BE2C (cell line): ENCODE results near the gene METTL27.

Experiments
- DNase-seq: peaks from one replicate; pipeline ENCODE4 v3.0.0-alpha.2; 2020
- H3K27me3 ChIP-seq: fragments of 250-450 bp; sonication (Bioruptor Pico); 2 replicates; pipeline ENCODE4 v1.5.1; 2020; ENCODE audit warnings: mild to moderate bottlenecking
- H3K36me3 ChIP-seq: fragments of 250-450 bp; sonication (Bioruptor Pico); 2 replicates; pipeline ENCODE4 v1.5.1; 2020; ENCODE audit warnings: mild to moderate bottlenecking
- H3K4me1 ChIP-seq: fragments of 250-450 bp; sonication (Bioruptor Pico); 2 replicates; pipeline ENCODE4 v1.5.1; 2020
- H3K4me3 ChIP-seq: 2 replicates; pipeline ENCODE4 v1.5.1; 2011; ENCODE audit warnings: low read depth, low read length
- H3K9me3 ChIP-seq: fragments of 250-450 bp; sonication (Bioruptor Pico); 2 replicates; pipeline ENCODE4 v1.5.1; 2020
- CTCF ChIP-seq: IDR thresholded peaks from 2 replicates; pipeline ENCODE4 v1.5.1; 2012; ENCODE audit warnings: mild to moderate bottlenecking, low read depth, low read length

The METTL27 gene

GRCh38 chr7:73861305-73861704 is 19.0 kb upstream of the METTL27 start:
- Histone ChIP-seq H3K9me3 (no peaks in the 10 kb centered on the region), H3K36me3 (no peaks in the 10 kb centered on the region)
- DNase-seq = no peak

GRCh38 chr7:73860859-73861258 is 18.5 kb upstream of the METTL27 start, which contains the start of gene TMEM270:
Gene TMEM270 (plus strand): TSS chr7:73861159. CDS start chr7:73861195, 36 bp downstream.
- no peak for DNase-seq
- Histone ChIP-seq H3K9me3 (no peaks in the 10 kb centered on the region), H3K4me1 (0 out of 2 replicates have a peak, but pooled peaks cover 2% of the 10 kb centered on the region), H3K36me3 (no peaks in the 10 kb centered on the region), H3K27me3 (peaks cover 6% of the 10 kb centered on the region; the same call in 1 of the 2 replicates), H3K4me3 (no peak within 1 kb of the TSS)
- TF ChIP-seq CTCF = no peak

More at GRCh38 chr7:73861305-73861704, 19.0 kb upstream of the METTL27 start:
- Histone ChIP-seq H3K4me1 (0 out of 2 replicates have a peak, but pooled peaks cover 2% of the 10 kb centered on the region), H3K27me3 (peaks cover 6% of the 10 kb centered on the region; the same call in 1 of the 2 replicates), H3K4me3 (no peak overlapping the region)
- no peak for TF ChIP-seq CTCF

- H3K36me3 ChIP-seq = no peaks in the 10 kb centered on the region
- H3K4me3 ChIP-seq = no peak overlapping the region
- H3K9me3 ChIP-seq = no peaks in the 10 kb centered on the region
- no peaks in the 10 kb centered on the region for H3K4me1 ChIP-seq
- DNase-seq = no peak
- no peak for TF ChIP-seq CTCF
- peaks cover 12% of the 10 kb centered on the region for H3K27me3 ChIP-seq
Observed at GRCh38 chr7:73858807-73859206, 16.5 kb upstream of the METTL27 start.

- DNase-seq = no peak
- no peak for TF ChIP-seq CTCF
- no peak overlapping the region for H3K4me3 ChIP-seq
- no peaks in the 10 kb centered on the region for H3K4me1 ChIP-seq
- H3K9me3 ChIP-seq = no peaks in the 10 kb centered on the region
- H3K36me3 ChIP-seq = no peaks in the 10 kb centered on the region
- H3K27me3 ChIP-seq = peaks cover 12% of the 10 kb centered on the region
Observed at GRCh38 chr7:73856941-73857340, 14.6 kb upstream of the METTL27 start.

- Histone ChIP-seq H3K27me3 (peaks cover 12% of the 10 kb centered on the region), H3K4me1 (no peaks in the 10 kb centered on the region), H3K4me3 (no peak overlapping the region), H3K36me3 (no peaks in the 10 kb centered on the region), H3K9me3 (no peaks in the 10 kb centered on the region)
- no peak for DNase-seq
- no peak for TF ChIP-seq CTCF
Observed at GRCh38 chr7:73852500-73852899, 10.2 kb upstream of the METTL27 start.

- Histone ChIP-seq H3K4me3 (no peak overlapping the region), H3K9me3 (no peaks in the 10 kb centered on the region), H3K36me3 (no peaks in the 10 kb centered on the region), H3K4me1 (no peaks in the 10 kb centered on the region), H3K27me3 (peaks cover 8% of the 10 kb centered on the region)
- DNase-seq = no peak
- TF ChIP-seq CTCF = no peak
Observed at GRCh38 chr7:73851410-73852338, 9.4 kb upstream of the METTL27 start.
